GM18873 (cell line): Measurements from ENCODE around the gene FCRLA.
A peak's percentile ranks its signal among the peaks of the same experiment; 100 is the strongest.
"Not testable (repeated sequence)": the region's sequence is repeated elsewhere in the genome, so short reads cannot be mapped to it uniquely, and the experiment has no call there.

Experiments used
- ATAC-seq: cut with Tn5 transposase; IDR thresholded peaks from one replicate; pipeline ENCODE4 v1.9.1; 2021; ENCODE audit warnings: mild to moderate bottlenecking, moderate library complexity, moderate number of reproducible peaks; ENCODE audit not compliant: unreplicated experiment, low FRiP score

FCRLA gene

GRCh38 chr1:161706482-161707347 is at the start of gene FCRLA:
Gene FCRLA, plus strand, starts transcription at chr1:161707229. Its CDS starts 36 bp downstream, at chr1:161707265.
- ATAC-seq: peak; percentile 45

- not testable (repeated sequence) for ATAC-seq
Measured at GRCh38 chr1:161658524-161658923, 48.5 kb upstream of the FCRLA start.

GRCh38 chr1:161661660-161662311 is 45.2 kb upstream of the FCRLA start:
- ATAC-seq: not testable (repeated sequence)

DNA sequence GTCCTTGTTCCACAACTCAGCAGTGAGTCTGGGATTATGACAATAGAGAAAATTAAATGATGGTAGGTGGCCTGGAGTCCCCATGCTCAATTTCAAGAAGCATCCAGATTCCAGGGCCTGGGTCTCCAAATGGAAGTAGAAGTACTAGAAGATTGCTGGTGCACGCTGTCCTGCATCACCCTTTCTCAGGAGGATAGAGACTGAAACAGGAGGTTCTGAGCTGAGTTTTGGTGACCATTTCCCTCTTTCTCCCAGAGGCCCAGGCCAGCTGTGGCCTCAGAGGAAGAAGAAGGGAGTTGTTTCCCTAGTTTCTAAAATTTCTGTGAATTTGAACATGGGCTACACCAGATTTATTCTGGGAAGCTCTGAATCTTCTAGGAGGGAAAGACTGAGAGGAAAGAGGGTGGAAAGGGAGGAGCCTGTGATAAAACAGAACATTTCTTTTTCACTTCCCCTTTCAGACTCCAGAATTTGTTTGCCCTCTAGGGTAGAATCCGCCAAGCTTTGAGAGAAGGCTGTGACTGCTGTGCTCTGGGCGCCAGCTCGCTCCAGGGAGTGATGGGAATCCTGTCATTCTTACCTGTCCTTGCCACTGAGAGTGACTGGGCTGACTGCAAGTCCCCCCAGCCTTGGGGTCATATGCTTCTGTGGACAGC is 44.2 kb upstream of the FCRLA start, which contains the start of gene FCGR2B:
Gene FCGR2B, plus strand, starts transcription at position 460 of the 656 bp plus-strand sequence. Its CDS starts 99 bp downstream, at position 559.
- ATAC-seq: not testable (repeated sequence)

DNA sequence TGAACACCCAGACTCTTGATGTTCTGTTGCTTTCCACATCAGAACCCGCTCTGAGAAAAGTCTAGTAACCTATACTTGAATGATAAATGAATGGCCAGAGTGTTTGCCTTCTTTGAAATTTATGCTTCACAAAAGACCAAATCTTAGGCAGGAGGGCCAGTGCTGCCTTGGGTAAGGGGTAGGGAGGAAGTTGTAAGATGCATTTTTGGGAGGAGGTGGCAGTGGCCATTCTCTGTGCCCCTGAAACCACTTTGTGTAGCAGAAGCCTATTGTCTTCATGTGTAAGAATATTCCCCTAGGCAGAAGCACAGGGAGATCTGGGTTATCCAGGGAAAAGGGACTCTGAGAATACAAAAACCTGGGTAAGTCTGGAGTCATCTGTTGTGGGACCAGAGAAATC is 43.5 kb upstream of the FCRLA start:
- ATAC-seq: not testable (repeated sequence)

DNA sequence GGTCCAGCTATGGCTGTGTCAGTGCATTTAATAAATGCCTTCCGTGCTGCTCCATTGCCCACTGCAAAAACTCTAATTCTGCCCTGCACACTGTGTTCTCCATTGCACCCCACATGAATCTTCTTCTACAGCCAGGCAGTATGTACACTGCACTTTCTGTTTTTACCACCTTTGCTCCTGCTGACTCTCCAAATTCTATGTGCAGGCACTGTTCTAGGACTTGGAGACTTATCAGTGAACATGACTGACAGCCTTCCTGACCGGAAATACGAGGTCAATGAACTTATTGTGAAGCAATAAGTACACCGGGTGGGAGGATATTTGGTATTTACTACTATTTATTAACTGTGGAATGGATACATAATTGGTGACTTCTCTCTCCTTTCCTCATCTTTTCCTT is 42.3 kb upstream of the FCRLA start:
- not testable (repeated sequence) for ATAC-seq

GRCh38 chr1:161671045-161672020 is 35.7 kb upstream of the FCRLA start:
- ATAC-seq: not testable (repeated sequence)

- ATAC-seq: not testable (repeated sequence)
Measured at GRCh38 chr1:161673437-161673836, 33.6 kb upstream of the FCRLA start.

- ATAC-seq: not testable (repeated sequence)
Measured at GRCh38 chr1:161674447-161674846, 32.6 kb upstream of the FCRLA start.

DNA sequence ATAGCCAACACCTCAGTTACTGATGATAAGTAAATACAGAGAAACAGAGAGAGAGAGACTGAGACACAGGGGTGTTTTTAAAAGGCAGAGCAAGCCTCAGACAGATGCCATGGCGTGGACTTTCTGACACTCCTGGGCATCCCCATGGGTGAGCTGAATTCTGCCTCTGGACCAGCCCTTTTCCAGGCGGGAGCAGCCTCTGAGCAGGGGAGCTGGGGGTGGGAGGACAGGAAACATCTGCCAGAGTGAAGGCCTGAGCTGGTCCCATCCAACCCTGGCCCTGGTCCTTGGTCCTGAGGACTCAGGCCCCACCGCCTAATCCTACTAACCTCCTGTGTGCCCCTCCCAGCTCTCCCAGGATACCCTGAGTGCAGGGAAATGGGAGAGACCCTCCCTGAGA is 32.1 kb upstream of the FCRLA start:
- not testable (repeated sequence) for ATAC-seq

GRCh38 chr1:161676441-161676840 is 30.6 kb upstream of the FCRLA start:
- ATAC-seq: no peak

DNA sequence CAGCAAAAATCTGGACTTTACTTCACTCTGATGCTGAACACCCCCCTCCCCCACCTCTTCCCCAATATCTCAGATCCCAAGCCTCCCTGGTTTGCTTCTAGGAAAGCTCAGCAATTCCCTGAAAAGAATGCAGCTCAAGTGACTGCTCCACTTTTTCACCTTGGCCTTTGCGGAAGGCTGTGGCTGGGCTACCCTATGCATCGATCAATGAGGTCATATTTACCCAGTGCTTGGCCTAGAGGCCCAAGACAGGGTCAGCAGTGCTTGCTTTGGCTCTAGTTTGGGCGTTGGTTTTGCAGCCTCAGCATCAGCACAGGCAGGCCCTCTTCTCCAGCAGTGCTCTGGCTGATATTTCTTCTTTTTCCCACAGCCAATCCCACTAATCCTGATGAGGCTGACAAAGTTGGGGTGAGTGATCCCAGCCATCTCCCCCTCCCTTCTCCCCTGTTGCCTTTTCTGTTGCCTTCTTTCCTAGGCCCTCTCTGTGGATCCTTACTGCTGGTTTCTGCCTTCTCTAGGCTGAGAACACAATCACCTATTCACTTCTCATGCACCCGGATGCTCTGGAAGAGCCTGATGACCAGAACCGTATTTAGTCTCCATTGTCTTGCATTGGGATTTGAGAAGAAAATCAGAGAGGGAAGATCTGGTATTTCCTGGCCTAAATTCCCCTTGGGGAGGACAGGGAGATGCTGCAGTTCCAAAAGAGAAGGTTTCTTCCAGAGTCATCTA is 29.9 kb upstream of the FCRLA start:
- no peak for ATAC-seq

GRCh38 chr1:161678500-161678899 is 28.5 kb upstream of the FCRLA start:
- no peak for ATAC-seq

- ATAC-seq: no peak
Measured at GRCh38 chr1:161681879-161682278, 25.1 kb upstream of the FCRLA start.

DNA sequence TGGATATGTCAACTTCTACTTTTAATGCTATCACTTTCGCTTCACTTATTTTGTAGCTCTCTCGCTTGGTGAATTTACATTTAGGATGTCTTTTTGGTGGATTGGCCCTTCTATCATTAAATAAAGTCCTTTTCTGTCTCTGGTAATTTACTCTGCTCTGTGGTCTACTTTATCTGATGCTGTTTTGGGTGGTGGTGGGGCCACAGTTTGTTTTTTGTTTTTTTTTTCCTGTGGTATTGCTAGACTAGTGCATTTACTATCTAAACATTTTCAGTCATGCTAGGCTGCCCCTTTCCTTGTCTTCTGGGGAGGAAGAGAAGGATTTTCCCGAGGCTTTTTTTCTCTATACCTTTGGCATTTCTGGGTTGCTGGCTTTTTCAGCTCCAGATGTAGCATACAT is 18.1 kb upstream of the FCRLA start:
- ATAC-seq: no peak

GRCh38 chr1:161691846-161692245 is 15.2 kb upstream of the FCRLA start:
- no peak for ATAC-seq

GRCh38 chr1:161693020-161693712 is 13.9 kb upstream of the FCRLA start:
- ATAC-seq: not testable (repeated sequence)

DNA sequence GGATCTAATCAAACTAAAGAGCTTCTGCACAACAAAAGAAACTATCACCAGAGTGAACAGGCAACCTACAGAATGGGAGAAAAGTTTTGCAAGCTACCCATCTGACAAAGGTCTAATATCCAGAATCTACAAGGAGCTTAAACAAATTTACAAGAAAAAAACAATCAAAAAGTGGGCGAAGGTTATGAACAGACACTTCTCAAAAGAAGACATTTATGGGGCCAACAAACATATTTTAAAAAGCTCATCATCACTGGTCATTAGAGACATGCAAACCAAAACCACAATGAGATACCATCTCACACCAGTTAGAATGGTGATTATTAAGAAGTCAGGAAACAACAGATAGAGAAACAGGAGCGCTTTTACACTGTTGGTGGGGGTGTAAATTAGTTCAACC is 8.7 kb upstream of the FCRLA start:
- not testable (repeated sequence) for ATAC-seq

GRCh38 chr1:161702250-161702649 is 4.8 kb upstream of the FCRLA start:
- ATAC-seq: no peak
